ENCODE measurements around the gene RPL22L1. TPM values are rescaled to one million over a fixed set of nuclear protein-coding genes. Genes with fewer than 3 reads are reported as not detected.
"Not testable (repeated sequence)": the region's sequence is repeated elsewhere in the genome, so short reads cannot be mapped to it uniquely, and the experiment has no call there.

Gene RPL22L1
- total RNA-seq, 1 donor from 2014 or later: 23.2 TPM

DNA sequence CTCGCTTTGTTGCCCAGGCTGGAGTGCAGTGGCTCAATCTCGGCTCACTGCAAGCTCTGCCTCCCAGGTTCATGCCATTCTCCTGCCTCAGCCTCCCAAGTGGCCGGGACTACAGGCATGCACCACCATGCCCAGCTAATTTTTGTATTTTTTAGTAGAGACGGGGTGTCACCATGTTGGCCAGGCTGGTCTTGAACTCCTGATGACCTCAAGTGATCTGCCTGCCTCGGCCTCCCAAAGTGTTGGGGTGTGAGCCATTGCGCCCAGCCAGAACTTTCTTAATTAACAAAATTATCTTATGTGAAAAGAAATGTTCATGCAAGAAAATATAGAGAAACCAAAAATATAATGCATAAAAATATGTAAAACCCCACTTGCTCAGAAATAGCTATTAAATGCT, 7.3 kb upstream of the RPL22L1 start:
- DNase-seq: not testable (repeated sequence)

DNA sequence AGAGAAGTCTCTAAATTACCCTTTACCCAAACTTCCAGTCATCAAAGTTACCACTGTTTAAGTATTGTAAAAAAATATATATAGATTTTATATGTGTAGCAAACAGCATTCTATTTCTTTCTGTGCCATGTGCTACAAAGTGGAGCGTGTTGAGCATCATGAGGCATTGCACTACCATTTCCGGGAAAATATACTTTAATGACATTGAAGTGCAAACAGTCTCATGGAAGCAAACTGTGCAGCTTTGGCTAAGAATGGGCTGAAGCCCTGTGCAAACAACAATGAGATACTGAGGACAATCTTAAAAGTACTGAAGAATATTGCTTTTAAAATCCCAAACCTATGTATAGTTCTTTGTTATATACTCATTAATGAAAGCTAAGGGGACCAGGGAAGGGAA, 6.5 kb upstream of the RPL22L1 start:
- DNase-seq: no peak

DNA sequence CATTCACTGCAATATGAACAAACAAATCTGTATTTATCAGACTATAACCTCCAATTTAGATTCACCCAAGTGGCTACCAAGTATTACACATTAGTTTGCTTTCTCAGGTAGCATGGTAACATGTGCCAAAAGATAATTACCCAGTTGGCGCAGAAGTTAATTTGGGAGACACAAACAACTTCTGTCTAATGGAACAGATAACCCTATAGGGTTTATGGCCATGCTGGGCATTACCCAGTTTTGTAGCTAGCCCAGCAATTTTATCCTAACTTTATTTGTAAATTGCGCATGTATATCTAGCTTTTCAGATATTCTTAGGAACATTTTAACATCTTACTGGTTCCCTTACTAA, 780 bp downstream of the RPL22L1 start:
- no peak for DNase-seq

DNA sequence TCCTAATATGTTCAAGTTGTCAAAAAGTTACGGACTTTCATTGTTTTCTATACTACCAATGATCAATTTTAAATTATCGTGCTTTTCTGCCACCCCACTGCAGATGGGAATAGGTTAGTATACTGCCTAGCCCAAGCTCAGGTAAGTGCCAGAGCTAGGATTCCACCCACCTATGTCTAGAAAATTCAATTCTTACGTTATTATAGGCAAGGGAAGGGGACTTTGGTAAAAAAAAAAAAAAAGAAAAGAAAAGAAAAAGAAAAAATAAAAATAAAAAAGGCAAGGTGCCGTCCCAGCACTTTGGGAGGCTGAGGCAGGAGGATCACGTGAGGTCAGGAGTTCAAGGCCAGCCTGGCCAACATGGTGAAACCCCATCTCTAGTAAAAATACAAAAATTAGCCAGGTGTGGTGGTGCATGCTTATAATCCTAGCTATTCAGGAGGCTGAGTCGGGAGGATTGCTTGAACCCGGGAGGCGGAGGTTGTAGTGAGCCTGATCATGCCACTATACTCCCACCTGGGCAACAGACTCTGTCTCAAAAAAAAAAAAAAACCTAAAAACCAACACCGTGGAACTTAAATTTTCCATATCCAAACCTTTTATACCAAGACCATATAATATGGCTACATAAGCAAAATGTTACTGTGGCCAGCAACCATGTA, 1.3 kb downstream of the RPL22L1 start:
- no peak for DNase-seq

DNA sequence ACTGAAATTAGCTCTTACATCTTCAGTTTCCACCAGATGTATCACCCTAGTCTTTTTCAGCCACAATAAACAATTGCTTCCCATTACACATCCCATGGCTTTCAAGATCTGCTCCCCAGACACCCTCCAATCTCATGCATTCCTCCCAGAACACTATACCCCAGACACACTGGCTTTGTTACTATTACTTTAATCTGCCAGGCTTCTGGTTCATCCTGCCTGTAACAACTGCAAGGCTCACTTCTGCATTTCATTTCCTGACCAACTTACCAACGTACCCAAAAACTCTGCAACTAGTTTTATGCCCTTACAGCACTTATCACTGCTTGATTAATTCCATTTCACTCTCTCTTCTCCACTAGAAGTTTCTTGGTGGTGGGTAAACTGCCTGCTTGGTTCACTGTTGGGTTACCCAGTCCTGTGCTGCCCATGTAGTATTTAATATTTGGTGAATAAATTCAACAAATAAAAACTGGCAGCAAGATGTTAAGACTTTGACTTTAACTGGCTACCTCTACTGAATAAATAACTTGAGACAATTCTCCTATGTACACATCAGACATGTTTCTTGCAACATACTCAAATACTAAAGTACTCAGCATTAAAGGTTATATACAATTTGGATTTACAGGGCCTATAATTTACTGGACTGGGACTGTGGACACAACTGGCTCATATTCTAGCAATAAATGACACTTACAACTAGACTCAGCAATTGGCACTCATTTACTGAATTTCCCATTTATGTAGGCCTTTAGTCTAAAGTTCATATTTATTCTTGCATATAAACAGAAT, 2.7 kb downstream of the RPL22L1 start:
- DNase-seq: no peak

DNA sequence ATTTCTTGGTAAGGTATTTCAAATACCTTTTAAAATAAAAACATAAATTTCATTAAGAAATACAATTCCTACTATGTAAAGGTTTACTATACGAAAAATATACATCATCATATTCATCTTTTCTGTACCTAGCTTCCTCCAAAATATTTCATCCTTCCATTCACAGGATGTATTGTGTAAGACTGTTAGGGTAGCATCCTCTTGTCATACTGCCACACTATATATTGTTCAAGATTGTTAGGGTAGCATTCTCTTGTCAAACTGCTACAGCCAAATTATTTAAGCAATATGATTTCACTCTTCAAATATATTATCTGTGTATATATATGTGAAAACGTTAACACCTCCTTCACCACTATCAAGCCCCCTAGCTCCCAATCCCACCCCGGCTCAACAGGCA, 3.5 kb downstream of the RPL22L1 start:
- no peak for DNase-seq

DNA sequence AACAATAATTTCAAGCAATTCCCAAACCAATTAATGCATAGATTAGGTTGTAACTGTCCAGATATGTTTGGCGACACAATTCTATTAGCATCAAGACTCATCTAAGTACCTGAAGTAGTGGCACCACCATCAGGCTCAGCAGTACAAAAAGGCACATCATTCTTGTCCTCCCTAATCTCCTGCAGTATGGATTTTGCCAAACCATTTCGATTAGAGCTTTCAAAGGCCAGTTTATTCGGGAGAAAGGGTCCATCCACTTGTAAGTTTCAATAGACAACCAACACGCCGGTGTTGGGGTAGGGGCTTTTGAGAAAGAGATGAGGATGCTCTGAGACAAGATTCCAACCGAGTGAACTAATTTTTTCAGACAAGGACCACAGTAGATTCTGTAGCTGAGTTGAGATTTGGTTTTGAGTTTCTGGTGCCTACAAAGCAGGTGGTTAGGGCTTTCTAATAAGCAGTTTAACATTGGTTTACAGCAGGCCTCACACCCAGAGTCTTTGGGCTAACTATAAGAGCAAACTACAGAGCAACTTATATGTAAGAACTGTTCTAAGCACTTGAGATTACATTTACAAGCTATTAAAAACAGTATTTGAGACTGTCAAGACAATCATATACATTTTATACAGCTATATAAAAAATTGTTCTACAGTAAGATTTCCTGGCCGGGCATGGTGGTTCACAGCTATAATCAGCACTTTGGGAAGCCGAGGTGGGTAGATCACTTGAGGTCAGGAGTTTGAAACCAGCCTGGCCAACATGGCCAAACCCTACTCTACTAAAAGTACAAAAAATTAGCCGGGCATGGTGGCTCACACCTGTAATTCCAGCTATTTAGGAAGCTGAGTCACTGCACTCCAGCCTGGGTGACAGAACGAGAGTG, 4.5 kb downstream of the RPL22L1 start:
- no peak for DNase-seq

DNA sequence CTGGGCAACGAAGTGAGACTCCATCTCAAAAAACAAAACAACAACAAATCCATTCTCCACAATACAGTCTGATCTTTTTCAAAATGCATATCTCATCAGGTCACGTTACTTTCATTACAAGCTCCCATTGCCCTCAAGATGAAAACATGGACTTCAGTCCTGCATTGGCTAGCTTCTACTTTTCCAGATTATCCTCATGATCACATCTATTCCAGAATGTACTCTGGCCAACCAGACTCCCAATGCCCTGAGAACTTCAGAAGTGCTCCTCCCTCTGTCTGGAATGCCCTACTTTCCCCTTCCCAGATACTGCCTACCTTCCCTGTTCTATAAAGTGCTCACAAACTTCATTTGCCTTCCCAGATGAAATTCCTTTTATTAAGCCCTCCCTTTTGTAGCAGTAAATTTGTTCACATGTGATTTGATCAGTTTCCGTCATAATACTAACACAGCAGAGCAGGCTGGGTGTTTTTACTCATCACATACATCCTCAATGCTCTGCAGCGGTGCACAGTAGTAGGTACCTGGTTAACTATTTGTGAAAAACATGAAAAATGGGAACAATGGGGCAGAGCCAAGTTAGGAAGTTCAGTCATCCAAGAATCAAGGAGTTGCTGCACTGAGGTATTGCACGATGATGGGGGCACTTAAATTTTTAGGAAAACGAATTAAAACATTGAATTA, 5.3 kb downstream of the RPL22L1 start:
- DNase-seq: no peak

DNA sequence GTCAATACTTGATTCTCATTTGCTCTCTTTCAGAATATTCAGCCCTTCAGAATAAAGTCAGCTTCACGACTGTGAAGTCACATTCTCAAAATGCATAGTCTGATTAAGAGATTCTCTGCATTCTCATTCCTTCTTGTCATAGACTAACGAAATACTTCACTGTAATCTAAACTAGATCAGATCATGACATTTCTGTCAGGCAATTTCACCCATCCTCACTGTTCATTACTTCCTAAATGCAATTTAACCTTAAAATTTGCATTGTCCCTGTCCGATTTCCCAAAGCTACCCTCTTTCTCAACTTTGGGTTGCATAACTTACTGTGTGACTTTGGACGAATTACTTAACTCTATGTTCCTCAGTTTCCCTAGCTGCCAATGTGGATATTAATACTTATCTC, 6.2 kb downstream of the RPL22L1 start:
- no peak for DNase-seq

DNA sequence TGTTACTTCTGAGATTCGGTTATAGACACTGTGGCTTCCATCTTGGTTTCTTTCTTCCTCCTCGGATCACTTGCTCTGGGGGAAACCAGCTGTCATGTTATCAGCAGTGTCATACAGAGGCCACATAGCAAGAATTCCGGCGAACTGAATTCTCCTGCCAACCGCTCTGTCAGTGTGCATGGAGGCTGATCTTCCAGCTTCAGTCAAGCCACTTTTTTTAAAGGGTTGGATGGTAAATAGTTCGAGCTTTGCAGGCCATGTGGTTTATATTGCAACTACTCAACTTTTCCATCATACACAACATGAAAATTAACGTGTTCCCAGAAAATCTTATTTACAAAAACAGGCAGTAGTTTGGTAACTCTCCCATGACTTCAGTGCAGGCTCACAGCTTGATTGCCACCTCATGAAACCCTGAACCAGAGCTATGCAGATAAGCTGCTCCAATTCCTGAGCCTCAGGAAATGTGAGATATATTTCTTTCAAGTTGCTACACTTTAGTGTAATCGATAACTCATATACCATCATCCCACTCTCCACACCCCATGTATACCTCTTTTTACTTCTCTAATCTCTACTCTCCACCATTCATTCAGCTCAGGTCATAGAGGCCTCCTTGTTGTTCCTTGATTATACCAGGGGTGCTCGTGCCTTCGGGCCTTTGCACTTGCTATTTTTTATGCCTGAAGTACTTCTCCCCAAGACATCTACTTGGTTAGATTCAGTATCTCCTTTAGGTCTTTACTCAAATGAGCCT, 7.2 kb downstream of the RPL22L1 start:
- no peak for DNase-seq

DNA sequence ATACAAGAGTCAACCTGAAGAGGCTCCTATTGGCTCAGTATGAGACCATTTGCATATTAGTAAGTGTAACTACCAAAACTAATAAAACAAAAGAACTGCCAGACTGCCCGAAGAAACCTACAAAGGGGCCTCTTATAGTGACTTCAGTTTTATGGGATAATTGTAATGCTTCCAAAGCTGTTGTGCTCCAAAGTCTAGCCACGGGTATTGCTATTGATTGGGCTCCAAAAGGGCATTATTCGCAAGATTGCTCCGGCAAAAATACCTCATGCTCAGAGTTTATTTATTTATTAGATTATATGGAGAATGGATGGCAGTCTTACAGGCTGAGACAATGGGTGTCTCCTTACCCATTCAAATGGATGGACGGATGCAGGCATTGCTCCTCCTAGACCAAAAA, 11.4 kb downstream of the RPL22L1 start:
- no peak for DNase-seq

DNA sequence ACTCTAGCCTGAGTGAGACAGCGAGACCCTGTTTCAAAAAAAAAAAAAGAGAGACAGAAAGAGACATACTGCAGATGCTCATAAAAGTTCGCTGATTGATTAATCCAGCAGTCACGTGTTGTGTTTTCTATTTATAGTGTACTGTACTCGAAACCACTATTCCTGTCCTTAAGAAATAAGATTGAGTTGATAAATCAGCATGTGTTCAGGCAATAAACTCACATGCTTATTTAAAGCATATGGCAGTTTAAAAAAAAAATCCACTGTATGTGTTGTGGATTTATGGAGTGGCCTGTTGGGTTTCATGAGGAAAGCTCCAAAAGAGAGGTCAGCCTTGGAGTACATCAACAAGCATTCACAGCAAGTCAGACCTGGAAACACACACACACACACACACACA, 17.7 kb downstream of the RPL22L1 start:
- DNase-seq: no peak

DNA sequence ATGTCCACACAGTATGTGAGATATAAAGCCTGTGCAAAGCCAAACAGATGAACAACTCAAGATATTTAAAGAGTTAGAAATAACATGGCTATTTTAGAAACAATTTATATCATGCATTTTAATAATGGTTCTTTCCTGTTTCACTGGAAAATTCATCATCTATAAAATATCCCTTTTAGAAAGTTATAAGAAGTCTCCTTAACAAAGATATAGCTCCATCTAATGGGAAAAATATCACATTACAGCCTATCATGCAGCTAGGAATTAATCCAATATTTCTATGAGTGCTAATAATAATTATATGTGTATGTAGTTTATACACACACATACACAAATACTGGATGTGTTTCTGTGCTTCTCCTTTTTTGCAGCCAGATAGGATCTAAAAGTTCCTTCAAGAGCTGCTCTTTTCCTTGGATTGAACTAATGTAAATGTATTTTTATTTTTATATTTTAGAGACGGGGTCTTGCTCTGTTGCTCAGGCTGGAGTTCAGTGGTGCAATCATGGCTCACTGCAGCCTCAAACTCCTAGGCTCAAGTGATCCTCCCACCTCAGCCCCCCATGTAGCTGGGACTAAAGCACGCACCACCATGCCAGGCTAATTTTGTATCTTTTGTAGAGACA, 21.6 kb downstream of the RPL22L1 start:
- no peak for DNase-seq

DNA sequence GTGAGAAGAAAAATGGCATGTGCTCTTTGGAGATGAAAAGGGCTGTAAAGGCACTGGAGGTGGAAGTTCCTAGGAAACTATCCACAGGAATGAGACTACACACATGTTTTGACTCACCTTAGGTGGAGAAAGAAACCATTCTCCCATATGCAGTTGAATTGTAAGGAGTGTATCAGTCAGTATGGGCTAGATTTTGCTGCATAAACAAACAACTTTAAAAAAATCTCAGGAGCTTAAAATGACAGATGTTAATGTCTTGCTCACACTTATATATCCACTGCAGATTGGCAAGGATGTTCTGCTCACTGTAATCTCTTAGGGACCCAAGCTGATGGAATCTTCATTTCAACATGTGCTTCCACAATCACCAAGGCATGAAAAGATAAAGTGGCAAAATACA, 25.6 kb downstream of the RPL22L1 start:
- DNase-seq: no peak

DNA sequence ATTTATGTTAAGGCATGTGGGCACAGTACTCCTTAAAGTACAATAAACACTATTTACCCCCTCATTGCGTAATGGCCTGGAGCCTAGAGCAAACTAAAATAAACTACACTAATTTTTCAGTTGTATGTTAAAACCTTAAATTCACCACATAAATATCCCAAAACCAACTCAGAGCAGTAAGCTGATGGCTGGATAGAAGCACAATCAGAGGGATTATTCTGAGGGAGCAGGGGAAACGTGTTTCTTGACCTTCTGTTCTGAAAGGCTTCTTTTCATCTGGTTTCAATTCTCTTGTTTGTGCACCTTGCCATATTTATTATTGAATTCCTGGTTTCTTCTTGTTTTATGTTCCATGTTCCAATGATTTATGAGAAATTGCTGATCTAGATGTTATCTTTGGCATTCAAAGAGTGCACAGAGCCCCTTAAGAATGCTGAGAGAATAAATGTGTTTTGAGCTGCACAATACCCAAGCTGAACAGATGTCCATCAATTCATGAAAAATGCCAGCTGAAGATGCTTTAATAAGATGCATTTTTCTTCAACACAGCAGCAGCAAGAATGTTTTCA, 29.6 kb downstream of the RPL22L1 start:
- no peak for DNase-seq

DNA sequence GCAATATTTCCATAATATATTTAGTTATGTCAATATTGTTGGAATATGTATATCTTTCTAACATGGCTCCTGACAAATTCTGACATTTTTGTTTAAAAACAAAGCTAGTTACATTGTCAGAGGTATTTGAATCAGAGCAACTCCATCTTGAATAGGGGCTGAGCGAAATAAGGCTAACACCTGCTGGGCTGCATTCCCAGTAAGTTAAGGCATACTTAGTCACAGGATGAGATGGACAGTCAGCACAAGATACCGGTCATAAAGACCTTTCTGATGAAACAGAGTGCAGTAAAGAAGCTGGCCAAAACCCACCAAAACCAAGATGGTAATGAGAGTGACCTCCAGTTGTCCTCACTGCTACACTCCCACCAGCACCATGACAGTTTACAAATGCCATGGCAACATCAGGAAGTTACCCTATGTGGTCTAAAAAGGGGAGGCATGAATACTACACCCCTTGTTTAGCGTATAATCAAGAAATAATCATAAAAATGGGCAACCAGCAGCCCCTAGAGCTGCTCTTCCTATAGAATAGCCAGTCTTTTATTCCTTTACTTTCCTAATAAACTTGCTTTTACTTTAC, 30.4 kb downstream of the RPL22L1 start:
- DNase-seq: no peak

DNA sequence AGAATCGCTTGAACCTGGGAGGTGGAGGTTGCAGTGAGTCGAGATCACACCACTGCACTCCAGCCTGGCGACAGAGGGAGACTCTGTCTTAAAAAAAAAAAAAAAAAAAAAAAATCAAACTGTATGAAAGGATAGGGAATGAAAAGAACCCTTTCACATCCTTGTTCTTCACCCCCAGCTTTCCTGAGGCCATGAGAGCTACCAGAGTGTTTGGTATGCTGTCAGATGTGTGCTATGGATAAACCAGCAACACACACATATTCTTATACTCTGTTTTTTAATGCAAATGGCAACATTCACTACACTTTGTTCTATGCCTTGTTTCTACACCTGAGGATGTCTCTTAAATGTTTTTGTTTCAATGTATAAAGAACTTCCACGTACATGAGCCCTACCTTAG, 33.5 kb downstream of the RPL22L1 start:
- DNase-seq: no peak

DNA sequence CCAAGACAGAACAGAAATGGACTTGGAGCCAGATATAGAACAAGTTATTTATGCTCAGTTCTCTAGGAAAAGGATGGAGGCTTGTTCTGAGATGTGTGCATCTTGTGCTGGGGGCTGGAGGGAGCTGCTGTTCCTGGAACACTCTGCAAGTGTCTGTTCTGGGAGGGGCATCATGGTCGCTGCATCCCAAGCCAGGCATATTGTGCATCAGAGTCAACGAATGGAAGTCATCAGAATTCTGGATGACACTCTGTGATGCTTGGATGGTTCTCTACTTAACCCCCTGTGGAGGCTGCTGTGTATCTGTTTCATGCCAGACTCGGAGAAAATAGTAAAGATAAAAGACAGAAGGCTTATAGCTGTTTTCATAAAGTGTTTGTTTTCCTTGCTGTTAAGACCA, 34.7 kb downstream of the RPL22L1 start:
- no peak for DNase-seq

DNA sequence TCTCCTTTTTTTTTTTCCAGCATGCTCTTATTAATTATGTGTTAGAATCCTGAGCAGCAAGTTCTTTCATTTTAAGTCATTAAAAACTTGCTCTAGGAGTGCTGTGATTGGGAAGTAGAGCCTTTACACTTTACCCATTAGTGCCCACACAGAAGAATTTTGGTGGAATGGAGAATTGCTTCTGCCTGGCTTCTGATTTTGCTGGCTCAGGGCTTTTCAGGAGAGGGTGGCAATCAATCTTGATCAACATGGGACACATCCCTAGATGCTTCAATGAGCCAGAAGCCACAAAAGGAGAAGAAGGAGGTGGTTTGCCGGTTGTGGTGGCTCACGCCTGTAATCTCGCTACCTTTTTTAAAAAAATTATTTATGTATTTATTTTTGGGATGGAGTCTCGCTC, 39.4 kb downstream of the RPL22L1 start:
- DNase-seq: no peak

DNA sequence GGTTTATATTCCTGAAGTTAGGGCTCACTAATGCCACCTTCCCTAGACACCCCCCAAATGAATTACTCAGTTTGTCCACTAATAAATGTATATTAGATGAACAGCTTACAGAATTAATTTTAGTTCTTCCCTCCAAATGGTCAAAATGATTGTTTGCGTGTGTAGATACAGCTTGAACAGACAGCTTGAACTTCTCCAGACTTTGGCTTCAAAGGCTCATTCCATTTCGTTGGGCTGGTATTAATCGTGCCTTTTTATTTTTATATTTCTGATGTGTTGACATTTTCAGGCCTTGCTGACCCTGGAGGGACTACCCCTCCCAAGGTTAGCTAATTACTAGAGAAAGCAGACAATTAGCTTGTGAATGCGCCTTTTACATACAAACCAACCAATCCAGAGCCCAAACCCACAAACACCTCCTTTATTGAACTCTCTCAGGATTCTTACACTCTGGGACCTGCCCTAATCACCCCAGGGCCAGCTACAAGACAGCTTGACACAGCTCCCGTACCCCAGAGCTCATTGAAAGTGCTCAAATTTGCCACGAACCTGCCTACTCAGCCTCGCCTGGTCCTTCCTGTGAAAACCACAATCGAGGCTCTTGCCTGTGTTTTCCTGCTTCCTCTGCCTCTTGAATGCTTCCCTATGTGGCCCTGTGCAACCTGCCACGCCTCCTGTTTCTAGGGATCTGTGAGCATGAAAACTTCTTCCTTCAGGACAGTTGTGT, 40.3 kb downstream of the RPL22L1 start:
- DNase-seq: no peak
